ENCODE data around the gene RBBP9.
"Not testable (repeated sequence)": the region's sequence is repeated elsewhere in the genome, so short reads cannot be mapped to it uniquely, and the experiment has no call there.

The RBBP9 gene

GRCh38 chr20:18496740-18497592, at the start of gene RBBP9:
TSS of gene RBBP9 (minus strand) at chr20:18497225. CDS start at chr20:18497167, 58 bp downstream.
- peak; percentile 71 for DNase-seq

GRCh38 chr20:18545566-18545965, 48.5 kb upstream of the RBBP9 start:
- no peak for DNase-seq

- no peak for DNase-seq
Observed at GRCh38 chr20:18543932-18544331, 46.9 kb upstream of the RBBP9 start.

GRCh38 chr20:18543216-18543615, 46.2 kb upstream of the RBBP9 start:
- no peak for DNase-seq

- no peak for DNase-seq
Observed at GRCh38 chr20:18541741-18542140, 44.7 kb upstream of the RBBP9 start.

GRCh38 chr20:18537651-18538050, 40.6 kb upstream of the RBBP9 start:
- no peak for DNase-seq

- no peak for DNase-seq
Observed at GRCh38 chr20:18533978-18534644, 37.1 kb upstream of the RBBP9 start.

- DNase-seq, result no peak
Observed at GRCh38 chr20:18533491-18533890, 36.5 kb upstream of the RBBP9 start.

- no peak for DNase-seq
Observed at GRCh38 chr20:18532626-18533025, 35.6 kb upstream of the RBBP9 start.

GRCh38 chr20:18529041-18529440, 32.0 kb upstream of the RBBP9 start:
- no peak for DNase-seq

- DNase-seq, result no peak
Observed at GRCh38 chr20:18527836-18528235, 30.8 kb upstream of the RBBP9 start.

- DNase-seq, result no peak
Observed at GRCh38 chr20:18527339-18527738, 30.3 kb upstream of the RBBP9 start.

- DNase-seq, result not testable (repeated sequence)
Observed at GRCh38 chr20:18526761-18527160, 29.7 kb upstream of the RBBP9 start.

GRCh38 chr20:18524646-18525045, 27.6 kb upstream of the RBBP9 start:
- no peak for DNase-seq

- DNase-seq, result no peak
Observed at GRCh38 chr20:18523066-18523465, 26.0 kb upstream of the RBBP9 start.

GRCh38 chr20:18522066-18522465, 25.0 kb upstream of the RBBP9 start:
- DNase-seq, result not testable (repeated sequence)

GRCh38 chr20:18515973-18516372, 18.9 kb upstream of the RBBP9 start:
- no peak for DNase-seq

GRCh38 chr20:18514127-18514526, 17.1 kb upstream of the RBBP9 start:
- no peak for DNase-seq

GRCh38 chr20:18513208-18513607, 16.2 kb upstream of the RBBP9 start:
- no peak for DNase-seq

- no peak for DNase-seq
Observed at GRCh38 chr20:18511571-18511970, 14.5 kb upstream of the RBBP9 start.

- peak; percentile 96 for DNase-seq
Observed at GRCh38 chr20:18507218-18508191, 10.5 kb upstream of the RBBP9 start, which contains the start of gene SEC23B. TSS of gene SEC23B (plus strand) at chr20:18507940. CDS start at chr20:18510836, 2,896 bp downstream.

- DNase-seq, result peak; percentile 42
Observed at GRCh38 chr20:18506744-18507143, 9.7 kb upstream of the RBBP9 start.

- DNase-seq, result no peak
Observed at GRCh38 chr20:18504479-18505060, 7.5 kb upstream of the RBBP9 start.
